GM23338 (cell line): ENCODE data around the gene GABRR2. TPM values are rescaled to one million over a fixed set of nuclear protein-coding genes. Genes with fewer than 3 reads are reported as not detected.

Experiments used
- ATAC-seq: fragments of 200-7000 bp; cut with Tn5 transposase; 3 replicates; pipeline ENCODE4 v1.9.1; 2020
- DNase-seq: peaks from one replicate; pipeline ENCODE4 v3.0.0-alpha.2; 2015; ENCODE audit warnings: low spot score
- H2AFZ ChIP-seq: fragments of 200-600 bp; sonication (generic); 2 replicates; pipeline ENCODE4 v1.8.0; 2016; ENCODE audit warnings: antibody characterized with exemption, mild to moderate bottlenecking, moderate library complexity
- H3F3A ChIP-seq: fragments of 200-600 bp; sonication (generic); replicated peaks from 2 replicates; pipeline ENCODE4 v1.8.0; 2017; ENCODE audit warnings: antibody characterized with exemption, mixed run types, low read depth
- H3K27ac ChIP-seq: fragments of 200-600 bp; sonication (generic); 2 replicates; pipeline ENCODE4 v1.6.1; 2016; ENCODE audit warnings: low read depth
- H3K27me3 ChIP-seq: fragments of 200-600 bp; sonication (generic); 2 replicates; pipeline ENCODE4 v1.8.0; 2016; ENCODE audit warnings: mild to moderate bottlenecking, mixed run types, moderate library complexity; ENCODE audit not compliant: insufficient read depth
- H3K36me3 ChIP-seq: fragments of 200-600 bp; sonication (generic); 2 replicates; pipeline ENCODE4 v1.8.0; 2016; ENCODE audit warnings: mild to moderate bottlenecking; ENCODE audit not compliant: insufficient read depth
- H3K4me1 ChIP-seq: fragments of 200-600 bp; sonication (generic); 2 replicates; pipeline ENCODE4 v1.8.0; 2016; ENCODE audit warnings: mild to moderate bottlenecking, moderate library complexity; ENCODE audit not compliant: insufficient read depth
- H3K4me2 ChIP-seq: fragments of 200-600 bp; sonication (generic); 2 replicates; pipeline ENCODE4 v1.7.1; 2017; ENCODE audit warnings: mixed run types
- H3K4me3 ChIP-seq: fragments of 200-600 bp; sonication (generic); 2 replicates; pipeline ENCODE4 v1.6.1; 2016; ENCODE audit warnings: mixed run types
- H3K79me2 ChIP-seq: fragments of 200-600 bp; sonication (generic); replicated peaks from 2 replicates; pipeline ENCODE4 v1.8.0; 2017; ENCODE audit warnings: mild to moderate bottlenecking; ENCODE audit not compliant: insufficient read depth
- H3K9me2 ChIP-seq: fragments of 200-600 bp; sonication (generic); 2 replicates; pipeline ENCODE4 v1.8.0; 2017; ENCODE audit not compliant: insufficient read depth
- H4K20me1 ChIP-seq: fragments of 200-600 bp; sonication (generic); replicated peaks from 2 replicates; pipeline ENCODE4 v1.8.0; 2017; ENCODE audit warnings: mild to moderate bottlenecking; ENCODE audit not compliant: insufficient read depth
- H3K27ac Mint-ChIP-seq: 2 replicates; pipeline ENCODE4 v1.8.0; 2020; ENCODE audit warnings: inconsistent platforms, mild to moderate bottlenecking, moderate library complexity, mixed read lengths
- H3K27me3 Mint-ChIP-seq: 3 replicates; pipeline ENCODE4 v1.8.0; 2022; ENCODE audit warnings: low read depth, mild to moderate bottlenecking, moderate library complexity, mixed read lengths, inconsistent platforms; ENCODE audit not compliant: insufficient read depth, poor library complexity
- H3K36me3 Mint-ChIP-seq: 3 replicates; pipeline ENCODE4 v1.8.0; 2021; ENCODE audit warnings: low read depth, mild to moderate bottlenecking, inconsistent platforms, moderate library complexity, mixed read lengths
- H3K4me1 Mint-ChIP-seq: 3 replicates; pipeline ENCODE4 v1.8.0; 2020; ENCODE audit warnings: mild to moderate bottlenecking, inconsistent platforms, mixed read lengths
- H3K4me3 Mint-ChIP-seq: 3 replicates; pipeline ENCODE4 v1.8.0; 2021; ENCODE audit warnings: moderate library complexity, mild to moderate bottlenecking, inconsistent platforms, mixed read lengths
- H3K9me3 Mint-ChIP-seq: 3 replicates; pipeline ENCODE4 v1.8.0; 2020; ENCODE audit warnings: moderate library complexity, mild to moderate bottlenecking, inconsistent platforms, mixed read lengths
- CREB1 ChIP-seq: fragments of 250-450 bp; sonication (Bioruptor Pico); IDR thresholded peaks from 2 replicates; pipeline ENCODE4 v1.5.0; 2020; ENCODE audit warnings: low read depth, mild to moderate bottlenecking, moderate library complexity
- EZH2 ChIP-seq: fragments of 200-600 bp; sonication (generic); IDR thresholded peaks from one replicate; pipeline ENCODE4 v1.8.0; 2017; ENCODE audit warnings: antibody characterized with exemption, mild to moderate bottlenecking, low read depth; ENCODE audit not compliant: unreplicated experiment
- EZH2phosphoT487 ChIP-seq: fragments of 200-600 bp; sonication (generic); IDR thresholded peaks from one replicate; pipeline ENCODE4 v1.8.1; 2018; ENCODE audit warnings: antibody characterized with exemption; ENCODE audit not compliant: unreplicated experiment
- JUNB ChIP-seq: IDR thresholded peaks from one replicate; pipeline ENCODE4 v1.6.1; 2016; ENCODE audit warnings: antibody characterized with exemption; ENCODE audit not compliant: unreplicated experiment
- NANOG ChIP-seq: IDR thresholded peaks from 2 replicates; pipeline ENCODE4 v1.6.1; 2016; ENCODE audit warnings: antibody characterized with exemption, borderline replicate concordance
- POLR2AphosphoS5 ChIP-seq: IDR thresholded peaks from 2 replicates; pipeline ENCODE4 v1.6.1; 2016; ENCODE audit warnings: antibody characterized with exemption, low read depth
- REST ChIP-seq: IDR thresholded peaks from one replicate; pipeline ENCODE4 v1.6.1; 2018; ENCODE audit warnings: antibody characterized with exemption; ENCODE audit not compliant: unreplicated experiment
- STAT1 ChIP-seq: IDR thresholded peaks from one replicate; pipeline ENCODE4 v1.6.1; 2016; ENCODE audit warnings: antibody characterized with exemption; ENCODE audit not compliant: unreplicated experiment
- ZNF114 ChIP-seq: fragments of 250-450 bp; sonication (Bioruptor Pico); IDR thresholded peaks from 2 replicates; pipeline ENCODE4 v1.5.0; 2020; ENCODE audit warnings: mild to moderate bottlenecking, moderate library complexity
- ZNF331 ChIP-seq: fragments of 250-450 bp; sonication (Bioruptor Pico); IDR thresholded peaks from 2 replicates; pipeline ENCODE4 v1.5.0; 2020; ENCODE audit warnings: low read depth, mild to moderate bottlenecking, moderate library complexity
- ZNF462 ChIP-seq: fragments of 250-450 bp; sonication (Bioruptor Pico); IDR thresholded peaks from 2 replicates; pipeline ENCODE4 v1.5.0; 2020; ENCODE audit warnings: mild to moderate bottlenecking, moderate library complexity
- polyA plus RNA-seq: library from polyadenylated mRNA; unstranded; fragments of >200 nt; fragmentation: Nextera tagmentation; extraction: Ambion mirVana; gene quantifications from 2 replicates; pipeline ENCODE4 v1.2.1, GENCODE V29; 2016
- total RNA-seq: library from RNA; depleted of rRNA; stranded (reverse); fragments of >200 nt; shearing (Covaris generic); gene quantifications from 2 replicates; pipeline ENCODE4 v1.2.3, GENCODE V29; 2014
- TF ChIP-seq, protein P1 (sequence below): IDR thresholded peaks from 2 replicates; pipeline ENCODE4 v1.6.1; 2016; ENCODE audit warnings: antibody characterized with exemption
- TF ChIP-seq, protein P2 (sequence below), 2 experiments: fragments of 200-600 bp in 1 of 2; sonication (generic) in 1 of 2; conservative IDR thresholded peaks; 2 replicates each; pipeline versions ENCODE4 v1.5.1 to v1.6.1; 2016 to 2017; ENCODE audit warnings: antibody characterized with exemption in 2 of 2, low read depth in 2 of 2, mild to moderate bottlenecking in 2 of 2, moderate library complexity in 1 of 2

GABRR2 gene
- total and polyA plus RNA-seq, 2 experiments from 2014 or later: not detected

DNA sequence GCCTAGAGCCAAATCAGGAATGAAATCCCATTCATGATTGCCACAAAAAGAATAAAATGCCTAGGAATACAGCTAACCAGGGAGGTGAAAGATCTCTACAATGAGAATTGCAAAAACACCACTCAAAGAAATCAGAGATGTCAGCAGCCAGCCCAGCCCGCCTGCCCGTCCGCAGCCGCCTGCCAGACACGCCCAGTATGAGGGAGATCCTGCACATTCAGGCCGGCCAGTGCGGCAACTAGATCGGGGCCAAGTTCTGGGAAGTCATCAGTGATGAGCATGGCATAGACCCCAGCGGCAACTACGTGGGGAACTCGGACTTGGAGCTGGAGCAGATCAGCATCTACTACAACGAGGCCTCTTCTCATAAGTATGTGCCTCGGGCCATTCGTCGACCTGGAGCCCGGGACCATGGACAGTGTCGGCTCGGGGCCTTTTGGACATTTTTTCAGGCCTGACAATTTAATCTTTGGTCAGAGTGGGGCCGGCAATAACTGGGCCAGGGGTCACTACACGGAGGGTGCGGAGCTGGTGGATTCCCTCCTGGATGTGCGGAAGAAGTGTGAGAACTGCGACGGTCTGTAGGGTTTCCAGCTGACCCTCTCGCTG is 13.4 kb downstream of the GABRR2 start:
- ATAC-seq (no peak), DNase-seq (no peak)
- no peaks in the 10 kb centered on the region for H3K79me2 ChIP-seq
- Mint-ChIP-seq H3K9me3 (peaks cover 7% of the 10 kb centered on the region; the same call in 1 of the 3 replicates), H3K4me1 (peaks cover 13% of the 10 kb centered on the region; the same call in 2 of the 3 replicates), H3K27me3 (peaks cover 13% of the 10 kb centered on the region), H3K36me3 (peaks cover 3% of the 10 kb centered on the region; the same call in 1 of the 3 replicates), H3K27ac (no peak overlapping the region), H3K4me3 (no peak overlapping the region)
- H3F3A ChIP-seq: no peaks in the 10 kb centered on the region
- H3K9me2 ChIP-seq: no peaks in the 10 kb centered on the region; the same call in 1 of the 2 replicates
- no peaks in the 10 kb centered on the region for H3K36me3 ChIP-seq
- no peak for TF ChIP-seq EZH2phosphoT487
- TF ChIP-seq, protein P1, sequence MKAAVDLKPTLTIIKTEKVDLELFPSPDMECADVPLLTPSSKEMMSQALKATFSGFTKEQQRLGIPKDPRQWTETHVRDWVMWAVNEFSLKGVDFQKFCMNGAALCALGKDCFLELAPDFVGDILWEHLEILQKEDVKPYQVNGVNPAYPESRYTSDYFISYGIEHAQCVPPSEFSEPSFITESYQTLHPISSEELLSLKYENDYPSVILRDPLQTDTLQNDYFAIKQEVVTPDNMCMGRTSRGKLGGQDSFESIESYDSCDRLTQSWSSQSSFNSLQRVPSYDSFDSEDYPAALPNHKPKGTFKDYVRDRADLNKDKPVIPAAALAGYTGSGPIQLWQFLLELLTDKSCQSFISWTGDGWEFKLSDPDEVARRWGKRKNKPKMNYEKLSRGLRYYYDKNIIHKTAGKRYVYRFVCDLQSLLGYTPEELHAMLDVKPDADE: no peak
- no peak for TF ChIP-seq STAT1
- TF ChIP-seq, protein P2, sequence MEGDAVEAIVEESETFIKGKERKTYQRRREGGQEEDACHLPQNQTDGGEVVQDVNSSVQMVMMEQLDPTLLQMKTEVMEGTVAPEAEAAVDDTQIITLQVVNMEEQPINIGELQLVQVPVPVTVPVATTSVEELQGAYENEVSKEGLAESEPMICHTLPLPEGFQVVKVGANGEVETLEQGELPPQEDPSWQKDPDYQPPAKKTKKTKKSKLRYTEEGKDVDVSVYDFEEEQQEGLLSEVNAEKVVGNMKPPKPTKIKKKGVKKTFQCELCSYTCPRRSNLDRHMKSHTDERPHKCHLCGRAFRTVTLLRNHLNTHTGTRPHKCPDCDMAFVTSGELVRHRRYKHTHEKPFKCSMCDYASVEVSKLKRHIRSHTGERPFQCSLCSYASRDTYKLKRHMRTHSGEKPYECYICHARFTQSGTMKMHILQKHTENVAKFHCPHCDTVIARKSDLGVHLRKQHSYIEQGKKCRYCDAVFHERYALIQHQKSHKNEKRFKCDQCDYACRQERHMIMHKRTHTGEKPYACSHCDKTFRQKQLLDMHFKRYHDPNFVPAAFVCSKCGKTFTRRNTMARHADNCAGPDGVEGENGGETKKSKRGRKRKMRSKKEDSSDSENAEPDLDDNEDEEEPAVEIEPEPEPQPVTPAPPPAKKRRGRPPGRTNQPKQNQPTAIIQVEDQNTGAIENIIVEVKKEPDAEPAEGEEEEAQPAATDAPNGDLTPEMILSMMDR (conservative IDR thresholded peaks at IDR 0.05; ENCODE audit: low read depth in 2 of 2): no peak
- TF ChIP-seq REST: no peak
- TF ChIP-seq ZNF462: no peak
- TF ChIP-seq ZNF331 (CRISPR knock-in tag): no peak
- no peak for TF ChIP-seq ZNF114
- no peak for TF ChIP-seq NANOG
- no peak for TF ChIP-seq POLR2AphosphoS5
- TF ChIP-seq EZH2: no peak
- TF ChIP-seq CREB1 (CRISPR knock-in tag): no peak
- TF ChIP-seq JUNB: no peak
- no peak overlapping the region for H2AFZ ChIP-seq
- peaks cover 6% of the 10 kb centered on the region; the same call in 1 of the 2 replicates for H3K4me1 ChIP-seq
- H3K4me3 ChIP-seq: no peak overlapping the region
- H3K27ac ChIP-seq: no peak overlapping the region
- H3K27me3 ChIP-seq: no peaks in the 10 kb centered on the region
- no peak overlapping the region for H3K4me2 ChIP-seq
- no peaks in the 10 kb centered on the region for H4K20me1 ChIP-seq
